ENCODE results near the gene STARD9. TPM values are rescaled to one million over a fixed set of nuclear protein-coding genes. Genes with fewer than 3 reads are reported as not detected.

Gene STARD9
- total and polyA plus RNA-seq, 2 donors from 2014 or later: 1.1 to 7.2 TPM

GRCh38 chr15:42742149-42742548 is 166.7 kb downstream of the STARD9 start:
- peaks cover 0 to 3% (median 0%) of the 10 kb centered on the region in 3 donors for H3K4me1 ChIP-seq (ENCODE audit: control insufficient read depth in 2 of 3, insufficient read depth in 2 of 3, low read depth in 1 of 3, low read length in 3 of 3)
- intact Hi-C loops (cut with DNase I): no loop called here
- peaks cover 0 to 3% (median 0%) of the 10 kb centered on the region in 3 donors for H3K36me3 ChIP-seq (ENCODE audit: control insufficient read depth in 2 of 3, insufficient read depth in 3 of 3, low read length in 3 of 3)
- DNase-seq: no peak
- FAIRE-seq: no peak
- H3K9ac ChIP-seq (ENCODE audit: low read length in 3 of 3): no peak overlapping the region
- TF ChIP-seq CTCF (IDR thresholded peaks at IDR 0.05; ENCODE audit: borderline replicate concordance, extremely low read depth, insufficient read depth): no peak
- no peak overlapping the region for H3K4me3 ChIP-seq (ENCODE audit: low read length in 3 of 3)
- no peaks in the 10 kb centered on the region for H3K27me3 ChIP-seq (ENCODE audit: control insufficient read depth, insufficient read depth, low read length)
- no peaks in the 10 kb centered on the region for H3K9me3 ChIP-seq (ENCODE audit: control insufficient read depth in 2 of 3, insufficient read depth in 1 of 3, low read length in 3 of 3)
- no peak overlapping the region for H3K27ac ChIP-seq (ENCODE audit: low read depth in 2 of 2, low read length in 2 of 2)

GRCh38 chr15:42744195-42744594 is 168.8 kb downstream of the STARD9 start:
- Histone ChIP-seq H3K27ac (ENCODE audit: low read depth in 2 of 2, low read length in 2 of 2) (no peak overlapping the region), H3K9me3 (ENCODE audit: control insufficient read depth in 2 of 3, insufficient read depth in 1 of 3, low read length in 3 of 3) (no peaks in the 10 kb centered on the region), H3K4me1 (ENCODE audit: control insufficient read depth in 2 of 3, insufficient read depth in 2 of 3, low read depth in 1 of 3, low read length in 3 of 3) (no peaks in the 10 kb centered on the region), H3K9ac (ENCODE audit: low read length in 3 of 3) (no peak overlapping the region), H3K27me3 (ENCODE audit: control insufficient read depth, insufficient read depth, low read length) (no peaks in the 10 kb centered on the region), H3K36me3 (ENCODE audit: control insufficient read depth in 2 of 3, insufficient read depth in 3 of 3, low read length in 3 of 3) (peaks cover 0 to 3% (median 0%) of the 10 kb centered on the region in 3 donors), H3K4me3 (ENCODE audit: low read length in 3 of 3) (no peak overlapping the region)
- FAIRE-seq (no peak), DNase-seq (no peak)
- intact Hi-C loops (cut with DNase I): no loop called here
- no peak for TF ChIP-seq CTCF (IDR thresholded peaks at IDR 0.05; ENCODE audit: borderline replicate concordance, extremely low read depth, insufficient read depth)

GRCh38 chr15:42749266-42749665 is 173.9 kb downstream of the STARD9 start:
- H3K9ac ChIP-seq (ENCODE audit: low read length in 3 of 3): no peak overlapping the region
- H3K36me3 ChIP-seq (ENCODE audit: control insufficient read depth in 2 of 3, insufficient read depth in 3 of 3, low read length in 3 of 3): peaks cover 3 to 4% (median 4%) of the 10 kb centered on the region in 3 donors
- H3K27ac ChIP-seq (ENCODE audit: low read depth in 2 of 2, low read length in 2 of 2): no peak overlapping the region
- H3K4me1 ChIP-seq (ENCODE audit: control insufficient read depth in 2 of 3, insufficient read depth in 2 of 3, low read depth in 1 of 3, low read length in 3 of 3): no peaks in the 10 kb centered on the region
- H3K9me3 ChIP-seq (ENCODE audit: control insufficient read depth in 2 of 3, insufficient read depth in 1 of 3, low read length in 3 of 3): no peaks in the 10 kb centered on the region
- DNase-seq: no peak
- FAIRE-seq: no peak
- TF ChIP-seq CTCF (IDR thresholded peaks at IDR 0.05; ENCODE audit: borderline replicate concordance, extremely low read depth, insufficient read depth): no peak
- H3K4me3 ChIP-seq (ENCODE audit: low read length in 3 of 3): no peak overlapping the region
- no peaks in the 10 kb centered on the region for H3K27me3 ChIP-seq (ENCODE audit: control insufficient read depth, insufficient read depth, low read length)
- intact Hi-C loops (cut with DNase I): no loop called here

GRCh38 chr15:42750306-42750705 is 174.9 kb downstream of the STARD9 start:
- H3K27ac ChIP-seq (ENCODE audit: low read depth in 2 of 2, low read length in 2 of 2): no peak overlapping the region
- FAIRE-seq: no peak
- intact Hi-C loops (cut with DNase I): no loop called here

More at GRCh38 chr15:42750306-42750705, 174.9 kb downstream of the STARD9 start:
- no peaks in the 10 kb centered on the region for H3K4me1 ChIP-seq (ENCODE audit: control insufficient read depth in 2 of 3, insufficient read depth in 2 of 3, low read depth in 1 of 3, low read length in 3 of 3)
- H3K9ac ChIP-seq (ENCODE audit: low read length in 3 of 3): no peak overlapping the region
- no peak for TF ChIP-seq CTCF (IDR thresholded peaks at IDR 0.05; ENCODE audit: borderline replicate concordance, extremely low read depth, insufficient read depth)
- H3K36me3 ChIP-seq (ENCODE audit: control insufficient read depth in 2 of 3, insufficient read depth in 3 of 3, low read length in 3 of 3): peaks cover 3 to 4% (median 4%) of the 10 kb centered on the region in 3 donors
- no peaks in the 10 kb centered on the region for H3K27me3 ChIP-seq (ENCODE audit: control insufficient read depth, insufficient read depth, low read length)
- no peak overlapping the region for H3K4me3 ChIP-seq (ENCODE audit: low read length in 3 of 3)
- DNase-seq: no peak
- no peaks in the 10 kb centered on the region for H3K9me3 ChIP-seq (ENCODE audit: control insufficient read depth in 2 of 3, insufficient read depth in 1 of 3, low read length in 3 of 3)
